DND-41 (cell line): ENCODE data around the gene TACC3.

Source experiments
- ATAC-seq: fragments of 200-7000 bp; cut with Tn5 transposase; 3 replicates; pipeline ENCODE4 v1.9.1; 2021; ENCODE audit warnings: low read depth; ENCODE audit not compliant: insufficient read depth
- DNase-seq: peaks from one replicate; pipeline ENCODE4 v3.0.0-alpha.2; 2020
- H2AFZ ChIP-seq: 2 replicates; pipeline ENCODE4 v1.6.0; 2012; ENCODE audit warnings: low read depth, low read length
- H3K27ac ChIP-seq: 2 replicates; pipeline ENCODE4 v1.5.1; 2012; ENCODE audit warnings: low read length, inconsistent platforms
- H3K27me3 ChIP-seq: fragments of 200-600 bp; sonication (generic); 2 replicates; pipeline ENCODE4 v1.6.0; 2012; ENCODE audit warnings: low read length, mild to moderate bottlenecking, inconsistent platforms; ENCODE audit not compliant: insufficient read depth, poor library complexity
- H3K36me3 ChIP-seq: 2 replicates; pipeline ENCODE4 v1.5.1; 2012; ENCODE audit warnings: low read length, inconsistent platforms; ENCODE audit not compliant: insufficient read depth
- H3K4me1 ChIP-seq: 2 replicates; pipeline ENCODE4 v1.5.1; 2012; ENCODE audit warnings: mild to moderate bottlenecking, low read length; ENCODE audit not compliant: insufficient read depth
- H3K4me2 ChIP-seq: 2 replicates; pipeline ENCODE4 v1.6.0; 2012; ENCODE audit warnings: mild to moderate bottlenecking, moderate library complexity, low read length, inconsistent platforms; ENCODE audit not compliant: insufficient read depth
- H3K4me3 ChIP-seq, 2 experiments: fragments of 200-600 bp in 1 of 2; shearing (Covaris generic) in 1 of 2; 2 replicates each; pipeline ENCODE4 v1.5.1; 2012 to 2016; ENCODE audit warnings: inconsistent platforms in 2 of 2, low read length in 2 of 2, mild to moderate bottlenecking in 2 of 2, low read depth in 1 of 2, moderate library complexity in 1 of 2
- H3K79me2 ChIP-seq: 2 replicates; pipeline ENCODE4 v1.6.0; 2012; ENCODE audit warnings: low read length, inconsistent platforms; ENCODE audit not compliant: insufficient read depth
- H3K9ac ChIP-seq: 2 replicates; pipeline ENCODE4 v1.6.0; 2012; ENCODE audit warnings: low read depth, mild to moderate bottlenecking, inconsistent platforms, low read length, moderate library complexity
- H3K9me3 ChIP-seq: 2 replicates; pipeline ENCODE4 v1.5.1; 2012; ENCODE audit warnings: low read length, moderate library complexity, mild to moderate bottlenecking, inconsistent platforms; ENCODE audit not compliant: insufficient read depth, severe bottlenecking
- H4K20me1 ChIP-seq: 2 replicates; pipeline ENCODE4 v1.6.0; 2012; ENCODE audit warnings: low read length; ENCODE audit not compliant: insufficient read depth
- CTCF ChIP-seq: IDR thresholded peaks from 2 replicates; pipeline ENCODE4 v1.5.1; 2012; ENCODE audit warnings: borderline replicate concordance, low read length, moderate library complexity, mild to moderate bottlenecking; ENCODE audit not compliant: poor library complexity, severe bottlenecking; ENCODE audit errors: extremely low read depth
- EZH2 ChIP-seq: IDR thresholded peaks from 3 replicates; pipeline ENCODE4 v1.6.1; 2012; ENCODE audit warnings: borderline replicate concordance, low read depth, mild to moderate bottlenecking, moderate library complexity, low read length, inconsistent platforms; ENCODE audit not compliant: severe bottlenecking

Gene TACC3

DNA sequence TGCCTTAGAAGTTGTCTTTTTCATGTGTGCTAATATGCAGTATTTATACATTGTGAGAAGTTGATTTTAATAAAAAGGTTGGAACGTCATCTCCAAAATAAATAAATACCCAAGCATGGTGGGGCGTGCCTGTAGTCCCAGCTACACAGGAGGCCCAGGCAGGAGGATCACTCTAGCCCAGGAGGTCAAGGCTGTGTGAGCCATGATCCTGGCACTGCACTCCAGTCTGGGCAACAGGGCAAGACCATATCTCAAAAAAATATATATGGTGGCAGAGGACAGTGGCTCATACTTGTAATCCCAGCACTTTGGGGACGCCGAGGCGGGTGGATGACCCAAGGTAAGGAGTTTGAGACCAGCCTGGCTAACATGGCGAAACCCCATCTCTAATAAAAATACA, 15.6 kb upstream of the TACC3 start:
- no peaks in the 10 kb centered on the region for H3K9me3 ChIP-seq
- H4K20me1 ChIP-seq = peaks cover 83% of the 10 kb centered on the region
- peaks cover 92% of the 10 kb centered on the region for H3K36me3 ChIP-seq
- no peak for ATAC-seq
- no peak overlapping the region for H3K27ac ChIP-seq
- H3K79me2 ChIP-seq = peaks cover 97% of the 10 kb centered on the region
- no peaks in the 10 kb centered on the region for H3K27me3 ChIP-seq
- H3K4me3 ChIP-seq = no peak overlapping the region
- TF ChIP-seq EZH2 = no peak
- no peak for TF ChIP-seq CTCF
- no peak for DNase-seq
- H3K4me2 ChIP-seq = peak overlapping the region; percentile 4; the same call in 1 of the 2 replicates
- H2AFZ ChIP-seq = no peak overlapping the region
- H3K4me1 ChIP-seq = peaks cover 47% of the 10 kb centered on the region
- H3K9ac ChIP-seq = no peak overlapping the region

GRCh38 chr4:1706358-1706757, 15.0 kb upstream of the TACC3 start:
- Histone ChIP-seq H3K27me3 (no peaks in the 10 kb centered on the region), H3K9ac (no peak overlapping the region), H3K79me2 (peaks cover 97% of the 10 kb centered on the region), H4K20me1 (peaks cover 84% of the 10 kb centered on the region), H3K4me1 (peaks cover 53% of the 10 kb centered on the region), H2AFZ (no peak overlapping the region), H3K4me2 (peak overlapping the region; percentile 4; the same call in 1 of the 2 replicates), H3K27ac (no peak overlapping the region), H3K4me3 (no peak overlapping the region), H3K36me3 (peaks cover 90% of the 10 kb centered on the region), H3K9me3 (no peaks in the 10 kb centered on the region)
- TF ChIP-seq CTCF (no peak), EZH2 (no peak)
- DNase-seq (no peak), ATAC-seq (no peak)

DNA sequence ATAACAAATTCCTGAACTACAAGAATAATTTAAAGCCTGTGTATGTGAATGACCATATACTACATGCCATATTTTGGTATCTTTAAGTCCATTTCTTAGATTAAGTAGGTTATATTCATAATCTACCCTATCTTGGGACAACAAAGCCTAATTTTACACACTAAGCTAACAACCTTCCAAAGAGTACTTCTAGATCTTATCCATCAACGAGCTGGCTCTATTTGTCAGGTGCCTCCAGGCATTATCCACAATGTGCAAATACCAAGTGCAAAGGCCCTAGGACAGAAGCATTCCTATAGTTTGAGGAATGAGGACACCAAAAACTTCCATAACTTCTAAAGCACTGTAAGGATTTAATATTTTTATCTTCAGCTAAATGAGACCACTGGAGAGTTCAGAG, 12.7 kb upstream of the TACC3 start:
- Histone ChIP-seq H3K9ac (peak overlapping the region; percentile 80; the same call in 1 of the 2 replicates), H3K79me2 (peaks cover 96% of the 10 kb centered on the region), H3K27me3 (no peaks in the 10 kb centered on the region), H3K4me1 (peaks cover 55% of the 10 kb centered on the region), H3K4me3 (peak overlapping the region in 1 of 2 experiments; percentile 7; a peak in 1 of 4 replicates), H2AFZ (no peak overlapping the region), H3K36me3 (peaks cover 83% of the 10 kb centered on the region), H3K4me2 (peak overlapping the region; percentile 82), H3K9me3 (no peaks in the 10 kb centered on the region), H3K27ac (no peak overlapping the region), H4K20me1 (peaks cover 66% of the 10 kb centered on the region)
- DNase-seq = no peak
- TF ChIP-seq EZH2 = no peak
- TF ChIP-seq CTCF = no peak
- ATAC-seq = no peak
